ENCODE data around the gene MICAL2. TPM values are rescaled to one million over a fixed set of nuclear protein-coding genes. Genes with fewer than 3 reads are reported as not detected.

Gene MICAL2
- total RNA-seq, 6 experiments from 2014 or later = 17.0 to 50.7 (median 35.9) TPM

- WGBS (ENCODE audit: insufficient coverage, low coverage, low lambda C conversion rate, missing lambda C conversion rate) = 85% methylated on average over 4 of the region's 4 CpGs
- intact Hi-C loops (cut with DNase I) = no loop called here
These were observed 33.4 kb upstream of the MICAL2 start for GRCh38 chr11:12076840-12077534.

GRCh38 chr11:12077535-12078280 lies 32.7 kb upstream of the MICAL2 start:
- WGBS (ENCODE audit: insufficient coverage, low coverage, low lambda C conversion rate, missing lambda C conversion rate) = 84% methylated on average over 6 of the region's 7 CpGs
- no peaks in the 10 kb centered on the region for H3K36me3 ChIP-seq
- H3K27me3 ChIP-seq = no peaks in the 10 kb centered on the region
- no peaks in the 10 kb centered on the region for H3K4me1 ChIP-seq
- intact Hi-C loops (cut with DNase I) = no loop called here
- H3K27ac ChIP-seq = no peak overlapping the region
- ATAC-seq (no peak), DNase-seq (peak in 1 of 3 donors; percentile 23)
- TF ChIP-seq POLR2A (IDR thresholded peaks at IDR 0.05) (no peak), CTCF (IDR thresholded peaks at IDR 0.05) (no peak)
- no peak overlapping the region for H3K4me3 ChIP-seq
- H3K9me3 ChIP-seq = no peaks in the 10 kb centered on the region

More at GRCh38 chr11:12076840-12077534, 33.4 kb upstream of the MICAL2 start:
- Histone ChIP-seq H3K36me3 (no peaks in the 10 kb centered on the region), H3K27me3 (no peaks in the 10 kb centered on the region), H3K4me3 (no peak overlapping the region), H3K27ac (no peak overlapping the region), H3K4me1 (peaks cover 0 to 6% (median 3%) of the 10 kb centered on the region in 4 donors), H3K9me3 (no peaks in the 10 kb centered on the region)
- DNase-seq = peak in 1 of 3 donors; percentile 1
- ATAC-seq = no peak
- no peak for TF ChIP-seq POLR2A (IDR thresholded peaks at IDR 0.05)
- no peak for TF ChIP-seq CTCF (IDR thresholded peaks at IDR 0.05)

GRCh38 chr11:12079726-12080556 lies 30.4 kb upstream of the MICAL2 start:
- TF ChIP-seq POLR2A (IDR thresholded peaks at IDR 0.05) = no peak
- TF ChIP-seq CTCF (IDR thresholded peaks at IDR 0.05) = no peak
- no peaks in the 10 kb centered on the region for H3K9me3 ChIP-seq
- 72% methylated on average over 13 of the region's 13 CpGs for WGBS (ENCODE audit: insufficient coverage, low coverage, low lambda C conversion rate, missing lambda C conversion rate)
- no peak overlapping the region for H3K4me3 ChIP-seq
- DNase-seq = peak in 1 of 3 donors; percentile 23
- peak in 1 of 4 donors; percentile 52 for ATAC-seq
- no peak overlapping the region for H3K27ac ChIP-seq
- H3K4me1 ChIP-seq = no peaks in the 10 kb centered on the region
- H3K36me3 ChIP-seq = no peaks in the 10 kb centered on the region
- intact Hi-C loops (cut with DNase I) = no loop called here
- no peaks in the 10 kb centered on the region for H3K27me3 ChIP-seq

GRCh38 chr11:12083380-12083779 lies 27.0 kb upstream of the MICAL2 start:
- Histone ChIP-seq H3K27me3 (no peaks in the 10 kb centered on the region), H3K36me3 (no peaks in the 10 kb centered on the region), H3K9me3 (no peaks in the 10 kb centered on the region), H3K4me1 (peaks cover 0 to 17% (median 3%) of the 10 kb centered on the region in 4 donors), H3K4me3 (no peak overlapping the region), H3K27ac (no peak overlapping the region)
- WGBS (ENCODE audit: insufficient coverage, low coverage, low lambda C conversion rate, missing lambda C conversion rate) = 100% methylated on average over 1 of the region's 1 CpG
- DNase-seq (no peak), ATAC-seq (no peak)
- TF ChIP-seq POLR2A (IDR thresholded peaks at IDR 0.05) (no peak), CTCF (IDR thresholded peaks at IDR 0.05) (no peak)
- intact Hi-C loops (cut with DNase I) = no loop called here
